HG03457 (cell line): Measurements from ENCODE around the gene ZNF488.

ENCODE experiments used
- ATAC-seq: cut with Tn5 transposase; IDR thresholded peaks from one replicate; pipeline ENCODE4 v1.9.1; 2021; ENCODE audit warnings: moderate number of reproducible peaks; ENCODE audit not compliant: unreplicated experiment

ZNF488 gene

GRCh38 chr10:47350671-47351640, 33.1 kb downstream of the ZNF488 start:
- no peak for ATAC-seq

- ATAC-seq, result no peak
These were observed 34.1 kb downstream of the ZNF488 start for GRCh38 chr10:47349941-47350371.

GRCh38 chr10:47349516-47349915, 34.6 kb downstream of the ZNF488 start:
- ATAC-seq, result no peak

- no peak for ATAC-seq
These were observed 35.2 kb downstream of the ZNF488 start for GRCh38 chr10:47348661-47349470.

GRCh38 chr10:47348138-47348651, 35.9 kb downstream of the ZNF488 start, which contains the start of gene RBP3:
TSS of gene RBP3 (plus strand) at chr10:47348363. CDS start at chr10:47348485, 122 bp downstream.
- no peak for ATAC-seq

GRCh38 chr10:47347303-47347675, 36.8 kb downstream of the ZNF488 start:
- no peak for ATAC-seq

- no peak for ATAC-seq
These were observed 37.4 kb downstream of the ZNF488 start for GRCh38 chr10:47346581-47347302.

- ATAC-seq, result no peak
These were observed 38.9 kb downstream of the ZNF488 start for GRCh38 chr10:47344996-47345870.

- ATAC-seq, result no peak
These were observed 43.4 kb downstream of the ZNF488 start for GRCh38 chr10:47340608-47341170.

- no peak for ATAC-seq
These were observed 44.1 kb downstream of the ZNF488 start for GRCh38 chr10:47339759-47340607.

GRCh38 chr10:47339186-47339735, 44.8 kb downstream of the ZNF488 start:
- ATAC-seq, result no peak

- no peak for ATAC-seq
These were observed 46.8 kb downstream of the ZNF488 start for GRCh38 chr10:47337310-47337709.

GRCh38 chr10:47336387-47337134, 47.5 kb downstream of the ZNF488 start:
- ATAC-seq, result no peak

- ATAC-seq, result no peak
These were observed 48.2 kb downstream of the ZNF488 start for GRCh38 chr10:47335906-47336305.

- no peak for ATAC-seq
These were observed 49.4 kb downstream of the ZNF488 start for GRCh38 chr10:47334466-47335295.

GRCh38 chr10:47333532-47333931, 50.6 kb downstream of the ZNF488 start:
- ATAC-seq, result no peak

GRCh38 chr10:47332946-47333345, 51.1 kb downstream of the ZNF488 start:
- ATAC-seq, result no peak
